ENCODE data around the gene SMU1. TPM values are rescaled to one million over a fixed set of nuclear protein-coding genes. Genes with fewer than 3 reads are reported as not detected.

Gene SMU1
- total and polyA plus RNA-seq, 2 of the 13 experiments (the other 11 are each of a cell fraction or from before 2014, with no cell fraction given), result 12.9 to 36.6 TPM

DNA sequence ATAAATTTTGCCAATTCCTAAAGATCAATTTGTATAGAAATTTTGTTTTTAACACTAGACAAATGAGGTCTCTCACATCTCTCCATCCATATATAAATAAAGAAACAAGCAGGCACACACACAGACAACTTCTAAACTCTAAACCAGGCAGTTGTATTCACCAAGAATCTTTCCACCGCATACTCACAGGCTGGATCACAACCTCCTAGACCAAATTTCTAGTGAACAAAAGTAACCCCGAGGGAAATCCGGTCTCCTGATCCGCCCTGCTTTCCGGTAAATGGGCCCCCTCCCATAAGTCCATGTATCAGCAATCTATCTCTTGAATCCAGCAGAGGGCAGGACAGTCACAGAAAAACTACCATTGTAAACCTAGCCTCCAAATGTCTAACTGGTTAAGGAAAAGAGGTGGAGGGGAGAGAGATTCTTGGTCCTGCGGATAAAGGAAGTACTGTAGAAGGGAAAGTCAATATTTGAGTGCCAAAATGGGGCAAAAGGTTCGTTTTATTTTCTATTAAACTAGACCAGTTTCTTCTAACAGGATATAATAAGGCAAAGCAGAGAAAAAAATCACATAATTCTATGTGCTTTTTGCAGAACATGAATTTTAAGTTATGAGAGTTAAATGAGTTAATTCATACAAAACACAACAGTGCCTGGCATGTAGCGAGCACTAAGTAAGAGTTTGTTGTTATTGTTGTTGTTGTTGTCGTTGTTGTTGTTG lies 4.8 kb upstream of the SMU1 start (continued):
- TF ChIP-seq ZNF883 (CRISPR knock-in tag; IDR thresholded peaks at IDR 0.05; ENCODE audit: not compliant biosample characterization) (no peak), RBM39 (IDR thresholded peaks at IDR 0.05; ENCODE audit: low read depth, low read length, poor library complexity, severe bottlenecking) (no peak), HOXA3 (CRISPR knock-in tag; IDR thresholded peaks at IDR 0.05) (no peak), ZNF225 (CRISPR knock-in tag; IDR thresholded peaks at IDR 0.05) (no peak), FOXA1 (IDR thresholded peaks at IDR 0.05) (no peak), FOXA1 (CRISPR knock-in tag; IDR thresholded peaks at IDR 0.05) (0 out of 2 replicates have a peak, but pooled peaks have one; percentile 30), REL (CRISPR knock-in tag; conservative IDR thresholded peaks at IDR 0.05) (no peak), BCL6 (CRISPR knock-in tag; IDR thresholded peaks at IDR 0.05) (no peak), ELF3 (CRISPR knock-in tag; IDR thresholded peaks at IDR 0.05) (peak; percentile 31; the same call in 1 of the 2 replicates), ZNF878 (CRISPR knock-in tag; IDR thresholded peaks at IDR 0.05) (0 out of 2 replicates have a peak, but pooled peaks have one; percentile 28), NCOA2 (CRISPR knock-in tag; IDR thresholded peaks at IDR 0.05) (0 out of 2 replicates have a peak, but pooled peaks have one; percentile 26), ZNF292 (CRISPR knock-in tag; IDR thresholded peaks at IDR 0.05; ENCODE audit: borderline replicate concordance, low read depth) (no peak), EP300 (IDR thresholded peaks at IDR 0.05; ENCODE audit: low read depth in 2 of 2, low read length in 2 of 2) (no peak), EP300 (CRISPR knock-in tag; IDR thresholded peaks at IDR 0.05; ENCODE audit: borderline replicate concordance) (no peak), ZFP37 (CRISPR knock-in tag; IDR thresholded peaks at IDR 0.05; ENCODE audit: borderline replicate concordance) (no peak), MAFF (IDR thresholded peaks at IDR 0.05; ENCODE audit: low read depth, low read length) (peak; percentile 56), ZNF720 (CRISPR knock-in tag; IDR thresholded peaks at IDR 0.05) (no peak), FOSL2 (CRISPR knock-in tag; IDR thresholded peaks at IDR 0.05) (no peak), ZNF143 (CRISPR knock-in tag; IDR thresholded peaks at IDR 0.05) (no peak), RFXAP (CRISPR knock-in tag; IDR thresholded peaks at IDR 0.05; ENCODE audit: borderline replicate concordance) (no peak), ZBTB7B (CRISPR knock-in tag; IDR thresholded peaks at IDR 0.05) (no peak)
- TF ChIP-seq, protein P1, sequence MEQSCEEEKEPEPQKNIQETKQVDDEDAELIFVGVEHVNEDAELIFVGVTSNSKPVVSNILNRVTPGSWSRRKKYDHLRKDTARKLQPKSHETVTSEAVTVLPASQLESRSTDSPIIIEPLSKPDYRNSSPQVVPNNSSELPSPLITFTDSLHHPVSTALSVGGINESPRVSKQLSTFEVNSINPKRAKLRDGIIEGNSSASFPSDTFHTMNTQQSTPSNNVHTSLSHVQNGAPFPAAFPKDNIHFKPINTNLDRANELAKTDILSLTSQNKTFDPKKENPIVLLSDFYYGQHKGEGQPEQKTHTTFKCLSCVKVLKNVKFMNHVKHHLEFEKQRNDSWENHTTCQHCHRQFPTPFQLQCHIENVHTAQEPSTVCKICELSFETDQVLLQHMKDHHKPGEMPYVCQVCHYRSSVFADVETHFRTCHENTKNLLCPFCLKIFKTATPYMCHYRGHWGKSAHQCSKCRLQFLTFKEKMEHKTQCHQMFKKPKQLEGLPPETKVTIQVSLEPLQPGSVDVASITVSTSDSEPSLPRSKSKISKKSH (CRISPR knock-in tag; IDR thresholded peaks at IDR 0.05; ENCODE audit: borderline replicate concordance), result no peak
- TF ChIP-seq, protein P2, sequence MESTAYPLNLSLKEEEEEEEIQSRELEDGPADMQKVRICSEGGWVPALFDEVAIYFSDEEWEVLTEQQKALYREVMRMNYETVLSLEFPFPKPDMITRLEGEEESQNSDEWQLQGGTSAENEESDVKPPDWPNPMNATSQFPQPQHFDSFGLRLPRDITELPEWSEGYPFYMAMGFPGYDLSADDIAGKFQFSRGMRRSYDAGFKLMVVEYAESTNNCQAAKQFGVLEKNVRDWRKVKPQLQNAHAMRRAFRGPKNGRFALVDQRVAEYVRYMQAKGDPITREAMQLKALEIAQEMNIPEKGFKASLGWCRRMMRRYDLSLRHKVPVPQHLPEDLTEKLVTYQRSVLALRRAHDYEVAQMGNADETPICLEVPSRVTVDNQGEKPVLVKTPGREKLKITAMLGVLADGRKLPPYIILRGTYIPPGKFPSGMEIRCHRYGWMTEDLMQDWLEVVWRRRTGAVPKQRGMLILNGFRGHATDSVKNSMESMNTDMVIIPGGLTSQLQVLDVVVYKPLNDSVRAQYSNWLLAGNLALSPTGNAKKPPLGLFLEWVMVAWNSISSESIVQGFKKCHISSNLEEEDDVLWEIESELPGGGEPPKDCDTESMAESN (CRISPR knock-in tag; conservative IDR thresholded peaks at IDR 0.05), result no peak
- TF ChIP-seq, protein P3, sequence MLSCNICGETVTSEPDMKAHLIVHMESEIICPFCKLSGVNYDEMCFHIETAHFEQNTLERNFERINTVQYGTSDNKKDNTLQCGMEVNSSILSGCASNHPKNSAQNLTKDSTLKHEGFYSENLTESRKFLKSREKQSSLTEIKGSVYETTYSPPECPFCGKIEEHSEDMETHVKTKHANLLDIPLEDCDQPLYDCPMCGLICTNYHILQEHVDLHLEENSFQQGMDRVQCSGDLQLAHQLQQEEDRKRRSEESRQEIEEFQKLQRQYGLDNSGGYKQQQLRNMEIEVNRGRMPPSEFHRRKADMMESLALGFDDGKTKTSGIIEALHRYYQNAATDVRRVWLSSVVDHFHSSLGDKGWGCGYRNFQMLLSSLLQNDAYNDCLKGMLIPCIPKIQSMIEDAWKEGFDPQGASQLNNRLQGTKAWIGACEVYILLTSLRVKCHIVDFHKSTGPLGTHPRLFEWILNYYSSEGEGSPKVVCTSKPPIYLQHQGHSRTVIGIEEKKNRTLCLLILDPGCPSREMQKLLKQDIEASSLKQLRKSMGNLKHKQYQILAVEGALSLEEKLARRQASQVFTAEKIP (CRISPR knock-in tag; IDR thresholded peaks at IDR 0.05; ENCODE audit: borderline replicate concordance), result no peak
- TF ChIP-seq, protein P4, sequence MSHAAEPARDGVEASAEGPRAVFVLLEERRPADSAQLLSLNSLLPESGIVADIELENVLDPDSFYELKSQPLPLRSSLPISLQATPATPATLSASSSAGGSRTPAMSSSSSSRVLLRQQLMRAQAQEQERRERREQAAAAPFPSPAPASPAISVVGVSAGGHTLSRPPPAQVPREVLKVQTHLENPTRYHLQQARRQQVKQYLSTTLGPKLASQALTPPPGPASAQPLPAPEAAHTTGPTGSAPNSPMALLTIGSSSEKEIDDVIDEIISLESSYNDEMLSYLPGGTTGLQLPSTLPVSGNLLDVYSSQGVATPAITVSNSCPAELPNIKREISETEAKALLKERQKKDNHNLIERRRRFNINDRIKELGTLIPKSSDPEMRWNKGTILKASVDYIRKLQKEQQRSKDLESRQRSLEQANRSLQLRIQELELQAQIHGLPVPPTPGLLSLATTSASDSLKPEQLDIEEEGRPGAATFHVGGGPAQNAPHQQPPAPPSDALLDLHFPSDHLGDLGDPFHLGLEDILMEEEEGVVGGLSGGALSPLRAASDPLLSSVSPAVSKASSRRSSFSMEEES (CRISPR knock-in tag; IDR thresholded peaks at IDR 0.05), result no peak
